GM18520 (cell line): Measurements from ENCODE around the gene DRD4.
"Not testable (repeated sequence)": the region's sequence is repeated elsewhere in the genome, so short reads cannot be mapped to it uniquely, and the experiment has no call there.

Source experiments
- ATAC-seq: cut with Tn5 transposase; IDR thresholded peaks from one replicate; pipeline ENCODE4 v1.9.1; 2021; ENCODE audit not compliant: unreplicated experiment

Gene DRD4

DNA sequence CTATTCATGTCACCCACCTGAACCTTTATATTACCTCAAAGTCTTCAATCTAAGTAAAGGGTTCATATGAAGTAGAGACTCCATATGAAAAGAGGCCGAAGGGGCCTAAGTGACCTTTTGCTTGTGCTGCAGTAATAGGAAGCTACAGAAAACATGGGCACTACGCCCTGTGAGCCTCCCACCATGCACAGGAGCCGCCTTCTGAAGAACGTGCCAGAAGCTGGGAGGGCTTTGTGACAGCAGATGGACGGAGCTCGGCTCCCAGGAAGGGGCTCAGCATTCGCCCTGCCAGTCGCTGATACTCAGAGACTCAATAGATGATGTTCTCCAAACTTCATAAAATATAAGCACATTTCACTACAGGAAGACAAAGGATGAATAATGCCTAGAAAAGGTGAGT, 36.8 kb downstream of the DRD4 start:
- ATAC-seq: no peak

DNA sequence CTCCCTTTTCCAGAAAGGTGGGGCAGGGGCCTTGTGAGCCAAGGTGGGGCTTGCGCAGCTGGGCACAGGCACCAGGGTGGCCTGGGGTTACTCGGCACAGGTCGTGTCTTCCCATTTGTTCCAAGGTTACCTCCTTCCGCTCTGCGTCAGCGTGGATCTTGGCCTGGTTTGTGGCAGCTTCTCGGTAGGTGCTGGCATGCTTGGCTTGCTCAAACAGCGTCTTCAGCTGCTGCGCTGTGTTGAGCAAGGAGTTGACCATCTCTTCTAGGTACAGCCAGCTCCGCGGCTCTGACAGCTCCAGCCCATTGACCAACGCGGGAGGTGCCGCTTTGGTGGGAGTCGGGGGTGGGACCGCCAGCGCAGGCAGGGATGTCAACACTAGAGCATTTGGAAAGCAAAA, 37.3 kb downstream of the DRD4 start:
- no peak for ATAC-seq

DNA sequence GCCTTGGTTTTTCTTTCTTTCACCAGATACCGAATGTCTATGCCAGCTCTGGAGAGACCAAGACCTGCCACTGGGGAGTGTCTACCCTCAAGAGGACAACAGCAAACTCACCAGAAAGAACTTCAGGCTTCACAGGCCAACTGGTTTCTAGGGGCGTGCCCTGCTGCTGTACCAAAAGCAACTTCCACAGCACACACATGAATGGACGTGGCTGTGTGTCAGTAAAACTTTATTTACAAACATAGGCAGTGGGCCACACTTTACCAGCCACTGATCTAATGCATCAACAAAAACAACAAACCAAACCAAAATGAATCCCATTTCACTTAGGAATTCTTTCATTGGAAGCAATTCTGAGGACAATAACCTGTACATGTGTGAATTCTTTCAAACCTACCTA, 41.2 kb downstream of the DRD4 start:
- ATAC-seq: no peak

DNA sequence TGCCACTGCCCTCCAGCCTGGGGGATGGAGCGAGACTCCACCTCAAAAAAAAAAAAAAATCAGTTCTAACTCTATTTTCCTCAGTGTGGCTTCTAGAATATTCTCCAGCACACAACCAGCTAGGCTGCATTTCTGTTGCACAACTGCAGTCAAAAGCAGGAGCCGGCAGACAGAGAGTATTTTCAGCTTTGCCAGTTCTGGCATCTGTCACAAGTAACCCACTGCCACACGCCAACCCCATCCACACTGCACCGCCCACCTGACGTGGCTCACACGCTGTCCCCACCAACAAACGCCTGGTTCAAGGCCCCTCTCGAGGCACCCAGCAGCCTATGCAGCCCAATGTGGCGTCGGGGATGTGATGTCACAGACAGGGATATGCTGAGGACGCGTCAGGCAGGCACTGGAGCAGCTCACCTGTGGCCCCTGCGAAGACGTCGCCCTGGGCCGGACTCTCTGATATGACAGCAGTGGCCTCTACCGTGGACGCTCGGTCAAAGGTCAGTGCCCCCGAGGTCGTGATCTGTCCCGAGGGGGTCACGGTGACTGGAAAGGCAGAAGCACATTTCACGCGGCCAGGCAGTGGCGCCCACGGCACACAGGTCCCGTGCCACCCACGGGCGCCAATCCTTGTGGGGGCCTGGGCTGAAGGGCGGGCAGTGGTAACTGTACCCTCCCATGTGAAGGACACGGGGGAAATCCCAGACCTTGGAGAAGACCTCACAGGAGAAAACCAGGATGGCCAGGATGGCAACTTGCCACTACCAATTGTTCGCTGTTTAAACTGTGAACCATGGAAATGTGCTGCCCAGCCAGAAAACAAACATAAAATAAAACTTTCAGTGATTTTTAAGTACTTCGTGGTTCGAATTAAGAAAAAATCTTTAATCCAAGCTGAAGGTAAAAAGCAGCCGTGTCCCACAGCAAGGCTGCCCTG, 42.5 kb downstream of the DRD4 start:
- ATAC-seq: no peak

DNA sequence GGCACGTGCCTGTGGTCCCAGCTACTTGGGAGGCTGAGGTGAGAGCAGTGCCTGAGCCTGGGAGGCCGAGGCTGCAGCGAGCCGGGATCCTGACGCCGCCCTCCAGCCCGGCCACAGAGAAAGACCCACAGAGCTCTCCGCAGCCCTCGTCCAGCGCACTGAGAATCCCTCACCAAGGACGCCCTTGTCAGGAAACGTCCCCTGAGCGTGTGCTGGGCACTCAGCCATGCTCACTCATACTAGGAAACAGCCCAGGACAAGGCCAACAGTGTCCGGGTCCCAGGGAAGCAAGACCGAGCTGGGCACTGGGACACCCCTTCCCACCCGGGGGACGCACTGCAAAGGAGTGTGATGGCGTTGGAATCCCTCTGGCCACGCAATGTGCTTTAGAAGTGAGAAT, 43.4 kb downstream of the DRD4 start:
- ATAC-seq: no peak

DNA sequence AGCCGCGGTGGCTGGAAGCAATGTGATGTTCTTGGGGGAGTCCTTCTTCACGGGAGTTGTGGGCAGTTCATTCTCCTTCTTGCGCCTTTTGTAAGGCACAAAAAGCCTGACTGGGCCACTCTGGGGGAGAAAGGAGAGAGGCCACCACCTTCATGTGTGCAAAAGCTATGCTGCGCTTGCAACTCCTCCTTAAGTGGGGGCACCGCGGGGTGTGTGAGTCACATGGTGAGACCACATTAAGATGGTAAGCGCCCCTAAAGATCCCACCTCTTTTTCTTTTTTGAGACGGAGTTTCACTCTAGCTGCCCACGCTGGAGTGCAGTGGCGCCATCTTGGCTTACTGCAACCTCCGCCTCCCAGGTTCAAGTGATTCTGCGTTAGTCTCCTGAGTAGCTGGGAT, 43.9 kb downstream of the DRD4 start:
- ATAC-seq: no peak

DNA sequence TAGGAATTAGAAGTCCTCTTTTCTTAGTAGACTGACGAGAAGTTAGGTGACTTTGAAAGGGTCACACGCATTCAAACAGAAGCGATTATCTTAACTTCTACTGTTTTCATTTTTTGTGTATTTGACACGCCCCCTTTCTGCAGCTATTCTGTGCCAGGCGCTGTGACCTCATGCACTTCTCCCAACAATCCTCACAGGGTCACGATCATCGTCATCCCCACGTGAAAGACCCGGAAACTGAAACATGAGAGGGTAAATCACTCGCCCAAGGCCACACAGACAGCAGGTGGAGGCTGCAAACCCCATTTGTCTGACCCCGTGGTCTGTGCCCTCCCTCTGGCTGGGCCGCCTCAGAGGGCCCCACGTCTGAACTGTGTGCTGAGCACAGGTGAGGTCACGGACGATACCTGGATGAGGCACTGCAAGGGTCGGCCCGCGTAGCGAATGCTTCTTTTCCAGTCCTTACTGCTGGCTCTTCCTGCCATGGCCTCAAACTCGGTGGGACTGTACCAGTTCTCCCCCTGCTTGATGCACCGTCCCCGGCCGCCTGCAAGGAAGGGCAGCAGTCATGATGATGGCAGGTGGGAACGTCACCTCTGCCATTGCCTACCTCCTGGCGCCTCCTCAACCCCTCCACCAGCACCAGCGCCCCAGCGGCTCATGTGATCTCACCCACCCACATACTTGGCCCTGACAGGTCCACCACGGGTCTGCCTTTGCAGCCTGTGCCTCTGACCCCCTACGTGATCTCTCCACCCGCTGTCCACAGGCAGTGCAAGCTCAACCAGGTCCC, 49.6 kb downstream of the DRD4 start:
- ATAC-seq: no peak

DNA sequence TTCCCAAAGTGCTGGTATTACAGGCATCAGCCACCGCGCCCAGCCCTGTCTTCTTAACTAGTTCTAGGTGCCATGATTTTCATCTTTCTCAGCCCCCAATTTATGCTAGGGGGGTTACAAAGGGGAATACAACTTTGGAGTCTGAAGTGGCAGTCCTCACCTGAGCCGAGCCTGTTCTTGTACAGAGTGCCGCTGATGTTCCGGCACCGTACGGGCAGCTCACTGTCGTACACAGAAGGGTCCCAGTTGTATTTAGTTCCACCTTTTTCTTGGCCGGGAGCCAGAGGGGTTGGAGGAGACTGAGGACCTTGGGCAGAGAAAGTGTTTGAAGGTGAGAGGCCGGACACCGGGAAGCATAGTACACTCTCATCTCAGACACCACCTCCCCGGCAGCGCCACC, 50.7 kb downstream of the DRD4 start:
- no peak for ATAC-seq

DNA sequence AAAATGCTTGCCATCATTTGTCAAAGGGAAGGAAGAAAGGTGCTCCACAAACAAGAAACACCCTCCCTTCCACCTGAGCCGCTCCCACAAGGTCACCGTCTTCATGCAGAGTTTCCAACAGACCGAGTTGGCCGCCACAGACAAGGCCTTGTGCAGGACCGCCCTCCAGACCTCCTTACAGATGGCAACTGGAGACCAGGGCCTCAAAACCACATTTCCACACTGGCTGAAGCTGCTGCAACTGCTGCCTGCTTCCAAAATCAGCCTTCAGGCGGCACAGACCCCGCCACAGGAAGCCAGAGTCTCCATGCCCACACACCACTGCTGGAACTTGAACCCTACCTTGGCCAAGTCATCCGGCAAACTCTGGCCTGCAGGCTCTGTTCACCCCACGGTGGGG, 51.6 kb downstream of the DRD4 start:
- ATAC-seq: no peak

DNA sequence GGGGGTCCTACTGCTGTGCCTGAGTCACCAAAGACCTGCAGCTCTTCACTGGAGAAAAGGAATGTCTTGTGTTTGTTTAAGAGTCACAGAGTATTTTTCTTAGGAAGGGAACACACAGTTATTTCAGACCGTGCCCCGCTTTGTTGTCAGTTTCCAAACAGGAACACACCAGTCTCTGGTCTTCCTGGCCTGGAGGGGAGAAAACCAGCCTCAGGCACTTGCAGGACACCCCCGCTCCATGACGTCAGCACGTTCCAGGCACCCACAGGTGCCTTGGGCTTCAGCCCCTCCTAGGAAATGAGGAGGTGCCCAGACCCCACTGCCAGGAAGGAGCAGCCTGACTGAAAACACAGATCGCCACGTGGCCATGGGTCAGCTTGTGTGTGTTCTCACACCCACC, 52.6 kb downstream of the DRD4 start:
- ATAC-seq: no peak

DNA sequence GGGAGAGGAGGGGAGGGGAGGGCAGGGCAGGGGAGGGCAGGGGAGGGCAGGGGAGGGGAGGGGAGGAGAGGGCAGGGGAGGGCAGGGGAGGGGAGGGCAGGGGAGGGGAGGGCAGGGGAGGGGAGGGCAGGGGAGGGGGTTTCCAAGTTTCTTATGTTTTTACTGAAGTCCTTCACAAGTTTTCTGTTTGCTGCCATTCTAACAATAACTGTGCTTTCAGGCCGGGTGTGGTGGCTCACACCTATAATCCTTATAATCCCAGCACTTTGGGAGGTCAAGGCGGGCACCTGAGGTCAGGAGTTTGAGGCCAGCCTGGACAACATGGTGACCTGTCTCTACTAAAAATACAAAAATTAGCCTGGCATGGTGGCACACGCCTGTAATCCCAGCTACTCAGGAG, 53.2 kb downstream of the DRD4 start:
- ATAC-seq: not testable (repeated sequence)
